ENCODE data around the gene C10orf67.

Gene C10orf67

DNA sequence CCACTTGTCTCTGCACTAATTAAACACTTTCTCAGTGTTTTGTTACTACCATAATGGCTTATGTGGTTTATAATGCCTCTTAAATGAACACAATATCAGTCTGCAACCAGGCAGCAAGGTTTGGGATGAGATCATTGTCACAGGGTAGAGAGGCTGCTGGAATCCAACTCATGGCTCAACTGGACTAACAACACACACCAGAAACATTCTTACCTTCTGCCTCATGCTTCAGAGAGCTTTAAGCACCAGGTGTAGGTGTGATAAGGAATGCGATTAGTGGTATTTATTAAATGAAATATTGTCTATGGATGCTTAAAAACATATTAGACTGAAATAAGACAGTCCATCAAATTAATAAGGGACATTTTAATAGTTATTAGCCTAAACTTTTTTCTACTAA, 127.1 kb downstream of the C10orf67 start:
- no peaks in the 10 kb centered on the region for H3K27me3 ChIP-seq (ENCODE audit: insufficient read depth, poor library complexity, severe bottlenecking)
- DNase-seq (ENCODE audit: low read depth in 1 of 2, low spot score in 1 of 2): no peak
- H3K4me3 ChIP-seq (replicated peaks; ENCODE audit: insufficient read depth, low read length): no peak overlapping the region
- no peak overlapping the region for H3K27ac ChIP-seq (replicated peaks)
- TF ChIP-seq, protein P1, sequence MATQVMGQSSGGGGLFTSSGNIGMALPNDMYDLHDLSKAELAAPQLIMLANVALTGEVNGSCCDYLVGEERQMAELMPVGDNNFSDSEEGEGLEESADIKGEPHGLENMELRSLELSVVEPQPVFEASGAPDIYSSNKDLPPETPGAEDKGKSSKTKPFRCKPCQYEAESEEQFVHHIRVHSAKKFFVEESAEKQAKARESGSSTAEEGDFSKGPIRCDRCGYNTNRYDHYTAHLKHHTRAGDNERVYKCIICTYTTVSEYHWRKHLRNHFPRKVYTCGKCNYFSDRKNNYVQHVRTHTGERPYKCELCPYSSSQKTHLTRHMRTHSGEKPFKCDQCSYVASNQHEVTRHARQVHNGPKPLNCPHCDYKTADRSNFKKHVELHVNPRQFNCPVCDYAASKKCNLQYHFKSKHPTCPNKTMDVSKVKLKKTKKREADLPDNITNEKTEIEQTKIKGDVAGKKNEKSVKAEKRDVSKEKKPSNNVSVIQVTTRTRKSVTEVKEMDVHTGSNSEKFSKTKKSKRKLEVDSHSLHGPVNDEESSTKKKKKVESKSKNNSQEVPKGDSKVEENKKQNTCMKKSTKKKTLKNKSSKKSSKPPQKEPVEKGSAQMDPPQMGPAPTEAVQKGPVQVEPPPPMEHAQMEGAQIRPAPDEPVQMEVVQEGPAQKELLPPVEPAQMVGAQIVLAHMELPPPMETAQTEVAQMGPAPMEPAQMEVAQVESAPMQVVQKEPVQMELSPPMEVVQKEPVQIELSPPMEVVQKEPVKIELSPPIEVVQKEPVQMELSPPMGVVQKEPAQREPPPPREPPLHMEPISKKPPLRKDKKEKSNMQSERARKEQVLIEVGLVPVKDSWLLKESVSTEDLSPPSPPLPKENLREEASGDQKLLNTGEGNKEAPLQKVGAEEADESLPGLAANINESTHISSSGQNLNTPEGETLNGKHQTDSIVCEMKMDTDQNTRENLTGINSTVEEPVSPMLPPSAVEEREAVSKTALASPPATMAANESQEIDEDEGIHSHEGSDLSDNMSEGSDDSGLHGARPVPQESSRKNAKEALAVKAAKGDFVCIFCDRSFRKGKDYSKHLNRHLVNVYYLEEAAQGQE (IDR thresholded peaks at IDR 0.05; ENCODE audit: insufficient replicate concordance, low read depth): no peak
- TF ChIP-seq GABPA (IDR thresholded peaks at IDR 0.05; ENCODE audit: low read depth) (no peak), SPI1 (IDR thresholded peaks at IDR 0.05; ENCODE audit: borderline replicate concordance, low read depth) (no peak), POLR2AphosphoS5 (IDR thresholded peaks at IDR 0.05; ENCODE audit: low read depth) (no peak)
- TF ChIP-seq, protein P2, sequence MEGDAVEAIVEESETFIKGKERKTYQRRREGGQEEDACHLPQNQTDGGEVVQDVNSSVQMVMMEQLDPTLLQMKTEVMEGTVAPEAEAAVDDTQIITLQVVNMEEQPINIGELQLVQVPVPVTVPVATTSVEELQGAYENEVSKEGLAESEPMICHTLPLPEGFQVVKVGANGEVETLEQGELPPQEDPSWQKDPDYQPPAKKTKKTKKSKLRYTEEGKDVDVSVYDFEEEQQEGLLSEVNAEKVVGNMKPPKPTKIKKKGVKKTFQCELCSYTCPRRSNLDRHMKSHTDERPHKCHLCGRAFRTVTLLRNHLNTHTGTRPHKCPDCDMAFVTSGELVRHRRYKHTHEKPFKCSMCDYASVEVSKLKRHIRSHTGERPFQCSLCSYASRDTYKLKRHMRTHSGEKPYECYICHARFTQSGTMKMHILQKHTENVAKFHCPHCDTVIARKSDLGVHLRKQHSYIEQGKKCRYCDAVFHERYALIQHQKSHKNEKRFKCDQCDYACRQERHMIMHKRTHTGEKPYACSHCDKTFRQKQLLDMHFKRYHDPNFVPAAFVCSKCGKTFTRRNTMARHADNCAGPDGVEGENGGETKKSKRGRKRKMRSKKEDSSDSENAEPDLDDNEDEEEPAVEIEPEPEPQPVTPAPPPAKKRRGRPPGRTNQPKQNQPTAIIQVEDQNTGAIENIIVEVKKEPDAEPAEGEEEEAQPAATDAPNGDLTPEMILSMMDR (IDR thresholded peaks at IDR 0.05; ENCODE audit: insufficient read depth, low read length): no peak

DNA sequence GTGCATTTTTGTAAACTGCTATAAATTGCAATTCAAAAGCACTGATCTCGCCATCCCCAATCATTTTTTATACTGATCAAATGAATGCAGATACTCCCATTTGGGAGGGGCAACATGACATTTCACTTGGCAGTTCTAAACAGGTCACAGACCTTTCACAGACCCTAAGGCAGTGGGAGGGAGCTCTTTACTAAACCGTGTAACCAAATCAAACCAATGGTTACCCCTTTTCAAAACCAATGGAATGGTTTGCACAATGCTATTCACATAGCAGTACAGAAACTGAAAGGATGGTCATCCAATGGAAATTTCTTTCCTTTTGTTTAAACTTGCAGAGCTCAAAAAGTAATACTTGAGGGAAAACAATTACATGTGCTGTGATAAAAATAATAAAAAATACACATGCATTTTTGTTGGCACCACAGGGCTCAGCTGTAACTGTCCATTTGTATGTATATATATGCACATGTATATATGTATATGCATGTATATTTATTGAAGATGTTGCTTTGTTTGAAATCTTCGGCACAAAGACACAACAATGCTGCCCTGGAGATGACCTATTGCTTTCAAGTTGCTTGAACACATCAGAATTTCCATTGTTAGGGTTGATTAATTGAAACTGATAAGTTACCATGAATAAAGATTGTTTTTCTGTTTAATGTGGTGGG, 138.5 kb downstream of the C10orf67 start:
- H3K27me3 ChIP-seq (ENCODE audit: insufficient read depth, poor library complexity, severe bottlenecking): no peaks in the 10 kb centered on the region
- H3K4me3 ChIP-seq (replicated peaks; ENCODE audit: insufficient read depth, low read length): no peak overlapping the region
- DNase-seq (ENCODE audit: low read depth in 1 of 2, low spot score in 1 of 2): no peak
- TF ChIP-seq, protein P2 (IDR thresholded peaks at IDR 0.05; ENCODE audit: insufficient read depth, low read length): no peak
- TF ChIP-seq POLR2AphosphoS5 (IDR thresholded peaks at IDR 0.05; ENCODE audit: low read depth) (no peak), GABPA (IDR thresholded peaks at IDR 0.05; ENCODE audit: low read depth) (no peak), SPI1 (IDR thresholded peaks at IDR 0.05; ENCODE audit: borderline replicate concordance, low read depth) (no peak)
- TF ChIP-seq, protein P1 (IDR thresholded peaks at IDR 0.05; ENCODE audit: insufficient replicate concordance, low read depth): no peak
- H3K27ac ChIP-seq (replicated peaks): no peak overlapping the region

DNA sequence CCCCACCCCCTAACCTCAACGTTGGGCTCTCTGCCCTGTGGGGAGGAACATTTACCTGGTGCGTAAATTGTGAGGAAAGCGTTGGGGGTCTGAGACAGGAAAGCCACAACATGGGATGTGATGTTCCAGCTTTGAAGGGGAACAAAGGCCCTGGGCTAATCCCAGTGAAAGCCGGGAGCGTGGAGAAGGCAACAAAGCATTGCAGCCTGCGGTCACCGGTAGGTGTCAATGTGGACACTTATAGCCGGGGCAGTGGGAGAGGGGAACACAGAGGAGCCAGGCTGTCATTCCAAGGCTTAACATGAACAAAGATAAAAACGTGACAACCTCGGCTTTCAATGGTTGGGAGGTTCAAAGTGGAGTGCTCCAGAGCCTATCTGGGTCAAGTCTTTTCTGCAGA, 139.8 kb downstream of the C10orf67 start:
- TF ChIP-seq, protein P2 (IDR thresholded peaks at IDR 0.05; ENCODE audit: insufficient read depth, low read length): no peak
- TF ChIP-seq POLR2AphosphoS5 (IDR thresholded peaks at IDR 0.05; ENCODE audit: low read depth) (no peak), SPI1 (IDR thresholded peaks at IDR 0.05; ENCODE audit: borderline replicate concordance, low read depth) (no peak)
- TF ChIP-seq, protein P1 (IDR thresholded peaks at IDR 0.05; ENCODE audit: insufficient replicate concordance, low read depth): no peak
- no peak for DNase-seq (ENCODE audit: low read depth in 1 of 2, low spot score in 1 of 2)
- Histone ChIP-seq H3K27ac (replicated peaks) (no peak overlapping the region), H3K27me3 (ENCODE audit: insufficient read depth, poor library complexity, severe bottlenecking) (no peaks in the 10 kb centered on the region), H3K4me3 (replicated peaks; ENCODE audit: insufficient read depth, low read length) (no peak overlapping the region)

All from HL-60 (cell line).